Measurements from ENCODE around the gene PEPD. TPM values are rescaled to one million over a fixed set of nuclear protein-coding genes. Genes with fewer than 3 reads are reported as not detected.
"Not testable (repeated sequence)": the region's sequence is repeated elsewhere in the genome, so short reads cannot be mapped to it uniquely, and the experiment has no call there.

Gene PEPD
- total RNA-seq, 2 experiments from 2014 or later, result 29.3 to 30.6 TPM

GRCh38 chr19:33499248-33499647, 22.3 kb downstream of the PEPD start:
- Mint-ChIP-seq H3K27me3 (no peaks in the 10 kb centered on the region), H3K4me3 (no peak overlapping the region), H3K36me3 (no peaks in the 10 kb centered on the region), H3K4me1 (ENCODE audit: low read depth) (no peaks in the 10 kb centered on the region), H3K9me3 (no peaks in the 10 kb centered on the region), H3K27ac (no peak overlapping the region)
- ChIA-PET POLR2A (no interaction called here), CTCF (no interaction called here)
- intact Hi-C loops (cut with micrococcal nuclease), result no loop called here
- no peak for DNase-seq

GRCh38 chr19:33498391-33499000, 23.1 kb downstream of the PEPD start:
- no peak for DNase-seq
- Mint-ChIP-seq H3K27ac (no peak overlapping the region), H3K4me3 (no peak overlapping the region), H3K27me3 (no peaks in the 10 kb centered on the region), H3K4me1 (ENCODE audit: low read depth) (no peaks in the 10 kb centered on the region), H3K9me3 (no peaks in the 10 kb centered on the region), H3K36me3 (no peaks in the 10 kb centered on the region)
- POLR2A ChIA-PET, result no interaction called here
- intact Hi-C loops (cut with micrococcal nuclease), result no loop called here
- CTCF ChIA-PET, result no interaction called here

GRCh38 chr19:33497778-33498175, 23.8 kb downstream of the PEPD start:
- intact Hi-C loops (cut with micrococcal nuclease), result no loop called here
- no peaks in the 10 kb centered on the region for H3K9me3 Mint-ChIP-seq
- H3K4me3 Mint-ChIP-seq, result no peak overlapping the region
- H3K36me3 Mint-ChIP-seq, result no peaks in the 10 kb centered on the region
- no peaks in the 10 kb centered on the region for H3K27me3 Mint-ChIP-seq
- POLR2A ChIA-PET, result no interaction called here
- DNase-seq, result no peak
- CTCF ChIA-PET, result interaction anchor here (1.2 kb wide), 1 partner anchor 82 kb away, joined by 3 read pairs; no protein-coding TSS in a partner anchor
- H3K27ac Mint-ChIP-seq, result no peak overlapping the region
- no peaks in the 10 kb centered on the region for H3K4me1 Mint-ChIP-seq (ENCODE audit: low read depth)

GRCh38 chr19:33497131-33497777, 24.3 kb downstream of the PEPD start:
- Mint-ChIP-seq H3K27me3 (no peaks in the 10 kb centered on the region), H3K36me3 (no peaks in the 10 kb centered on the region), H3K9me3 (no peaks in the 10 kb centered on the region), H3K27ac (no peak overlapping the region), H3K4me3 (no peak overlapping the region), H3K4me1 (ENCODE audit: low read depth) (no peaks in the 10 kb centered on the region)
- POLR2A ChIA-PET, result no interaction called here
- no peak for DNase-seq
- CTCF ChIA-PET, result interaction anchor here (1.2 kb wide), 1 partner anchor 81 kb away, joined by 3 read pairs; no protein-coding TSS in a partner anchor
- intact Hi-C loops (cut with micrococcal nuclease), result no loop called here

GRCh38 chr19:33496038-33496895, 25.3 kb downstream of the PEPD start:
- Mint-ChIP-seq H3K9me3 (no peaks in the 10 kb centered on the region), H3K27ac (no peak overlapping the region), H3K4me3 (no peak overlapping the region), H3K4me1 (ENCODE audit: low read depth) (no peaks in the 10 kb centered on the region), H3K36me3 (no peaks in the 10 kb centered on the region), H3K27me3 (no peaks in the 10 kb centered on the region)
- CTCF ChIA-PET, result interaction anchor here (1.2 kb wide), 1 partner anchor 80 kb away, joined by 3 read pairs; no protein-coding TSS in a partner anchor
- intact Hi-C loops (cut with micrococcal nuclease), result no loop called here
- DNase-seq, result no peak
- POLR2A ChIA-PET, result no interaction called here

GRCh38 chr19:33493401-33494275, 28.0 kb downstream of the PEPD start:
- POLR2A ChIA-PET, result no interaction called here
- no peak overlapping the region for H3K4me3 Mint-ChIP-seq
- no peak for DNase-seq
- CTCF ChIA-PET, result no interaction called here
- peaks cover 2% of the 10 kb centered on the region for H3K36me3 Mint-ChIP-seq
- no peaks in the 10 kb centered on the region for H3K9me3 Mint-ChIP-seq
- no peak overlapping the region for H3K27ac Mint-ChIP-seq
- intact Hi-C loops (cut with micrococcal nuclease), result no loop called here
- H3K4me1 Mint-ChIP-seq (ENCODE audit: low read depth), result no peaks in the 10 kb centered on the region
- H3K27me3 Mint-ChIP-seq, result no peaks in the 10 kb centered on the region

- no peak overlapping the region for H3K27ac Mint-ChIP-seq
- no peaks in the 10 kb centered on the region for H3K9me3 Mint-ChIP-seq
- ChIA-PET POLR2A (no interaction called here), CTCF (no interaction called here)
- intact Hi-C loops (cut with micrococcal nuclease), result no loop called here
- H3K4me1 Mint-ChIP-seq (ENCODE audit: low read depth), result no peaks in the 10 kb centered on the region
- peaks cover 2% of the 10 kb centered on the region for H3K36me3 Mint-ChIP-seq
- no peaks in the 10 kb centered on the region for H3K27me3 Mint-ChIP-seq
- DNase-seq, result no peak
- H3K4me3 Mint-ChIP-seq, result no peak overlapping the region
Observed at GRCh38 chr19:33492951-33493350, 28.6 kb downstream of the PEPD start.

- no peaks in the 10 kb centered on the region for H3K9me3 Mint-ChIP-seq
- CTCF ChIA-PET, result no interaction called here
- no peak overlapping the region for H3K27ac Mint-ChIP-seq
- no peaks in the 10 kb centered on the region for H3K4me1 Mint-ChIP-seq (ENCODE audit: low read depth)
- H3K36me3 Mint-ChIP-seq, result peaks cover 2% of the 10 kb centered on the region
- DNase-seq, result no peak
- no peaks in the 10 kb centered on the region for H3K27me3 Mint-ChIP-seq
- H3K4me3 Mint-ChIP-seq, result no peak overlapping the region
- POLR2A ChIA-PET, result no interaction called here
- intact Hi-C loops (cut with micrococcal nuclease), result no loop called here
Observed at GRCh38 chr19:33492090-33492489, 29.5 kb downstream of the PEPD start.

- CTCF ChIA-PET; H3K4me3 Mint-ChIP-seq; DNase-seq; H3K27ac Mint-ChIP-seq; H3K4me1 Mint-ChIP-seq (ENCODE audit: low read depth); POLR2A ChIA-PET; H3K9me3 Mint-ChIP-seq; intact Hi-C loops (cut with micrococcal nuclease); H3K36me3 Mint-ChIP-seq; H3K27me3 Mint-ChIP-seq: not testable (repeated sequence)
Observed at GRCh38 chr19:33490596-33490995, 31.0 kb downstream of the PEPD start.

- Mint-ChIP-seq H3K4me3 (no peak overlapping the region), H3K9me3 (no peaks in the 10 kb centered on the region), H3K36me3 (peaks cover 11% of the 10 kb centered on the region), H3K4me1 (ENCODE audit: low read depth) (no peaks in the 10 kb centered on the region), H3K27me3 (no peaks in the 10 kb centered on the region), H3K27ac (no peak overlapping the region)
- ChIA-PET POLR2A (no interaction called here), CTCF (no interaction called here)
- intact Hi-C loops (cut with micrococcal nuclease), result no loop called here
- no peak for DNase-seq
Observed at GRCh38 chr19:33490041-33490451, 31.5 kb downstream of the PEPD start.

DNA sequence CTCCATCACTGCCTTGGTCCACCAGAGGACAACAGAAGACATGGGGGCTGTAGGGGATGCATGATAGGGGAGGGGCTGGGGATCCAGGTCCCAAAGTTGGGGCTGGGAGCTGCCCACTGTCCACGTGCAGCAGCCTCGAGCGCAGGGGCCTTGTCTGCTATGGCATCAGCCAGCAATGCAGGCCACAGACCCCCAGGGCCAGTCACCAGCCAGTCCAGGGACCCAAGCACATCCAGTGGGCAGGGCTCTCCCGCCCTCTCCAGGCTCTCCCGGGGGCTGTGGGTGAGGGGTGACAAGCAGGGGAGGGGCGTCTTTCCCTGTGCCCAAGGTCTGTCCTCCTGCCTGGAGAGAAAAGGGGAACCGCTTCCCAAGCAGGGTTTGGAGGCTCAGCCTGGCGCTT, 32.8 kb downstream of the PEPD start:
- CTCF ChIA-PET, result no interaction called here
- H3K36me3 Mint-ChIP-seq, result peaks cover 17% of the 10 kb centered on the region

More for the DNA sequence above, 32.8 kb downstream of the PEPD start:
- intact Hi-C loops (cut with micrococcal nuclease), result no loop called here
- POLR2A ChIA-PET, result no interaction called here
- Mint-ChIP-seq H3K4me3 (no peak overlapping the region), H3K27me3 (no peaks in the 10 kb centered on the region), H3K27ac (no peak overlapping the region), H3K9me3 (peaks cover 9% of the 10 kb centered on the region), H3K4me1 (ENCODE audit: low read depth) (no peaks in the 10 kb centered on the region)
- no peak for DNase-seq
